Thyroid gland (tissue), 4 donors: ENCODE results near the gene TMPRSS4.

Experiments
- CTCF ChIP-seq, 6 experiments: fragments of 200-600 bp in 3 of 6; fragments of 450-650 bp in 3 of 6; sonication (generic) in 3 of 6; IDR thresholded peaks; one replicate each; pipeline ENCODE4 v1.5.1; 2016 to 2019; ENCODE audit warnings: antibody characterized with exemption in 6 of 6, mild to moderate bottlenecking in 2 of 6, inconsistent platforms in 1 of 6, moderate library complexity in 1 of 6
- POLR2A ChIP-seq, 2 donors: fragments of 450-650 bp; IDR thresholded peaks; one replicate each; pipeline ENCODE4 v1.6.1; 2017; ENCODE audit warnings: antibody characterized with exemption in 2 of 2, mild to moderate bottlenecking in 2 of 2, moderate library complexity in 1 of 2

- no peak for TF ChIP-seq CTCF (IDR thresholded peaks at IDR 0.05)
- no peak for TF ChIP-seq POLR2A (IDR thresholded peaks at IDR 0.05)
These were observed 69.7 kb downstream of the TMPRSS4 start for GRCh38 chr11:118146554-118146953.
